HL-60 (cell line): Measurements from ENCODE around the gene MSH3.
"Not testable (repeated sequence)": the region's sequence is repeated elsewhere in the genome, so short reads cannot be mapped to it uniquely, and the experiment has no call there.

Source experiments
- DNase-seq, 2 experiments: peaks; one replicate each; pipeline ENCODE4 v3.0.0-alpha.2; 2010 to 2020; ENCODE audit warnings: low read depth in 1 of 2, low spot score in 1 of 2
- H3K27ac ChIP-seq: fragments of 250-450 bp; sonication (Bioruptor Pico); replicated peaks from 2 replicates; pipeline ENCODE4 v1.5.1; 2020; ENCODE audit warnings: mild to moderate bottlenecking, moderate library complexity
- H3K27me3 ChIP-seq: fragments of 250-450 bp; sonication (Bioruptor Pico); 2 replicates; pipeline ENCODE4 v1.5.1; 2021; ENCODE audit warnings: mild to moderate bottlenecking, moderate library complexity; ENCODE audit not compliant: insufficient read depth, poor library complexity, severe bottlenecking
- H3K4me3 ChIP-seq: replicated peaks from 2 replicates; pipeline ENCODE4 v1.5.1; 2011; ENCODE audit warnings: mild to moderate bottlenecking, control low read depth, low read length; ENCODE audit not compliant: insufficient read depth
- CTCF ChIP-seq: IDR thresholded peaks from one replicate; pipeline ENCODE4 v1.5.1; 2011; ENCODE audit warnings: low read length, control low read depth, inconsistent platforms; ENCODE audit not compliant: insufficient read depth
- GABPA ChIP-seq: IDR thresholded peaks from 2 replicates; pipeline ENCODE4 v1.6.1; 2012; ENCODE audit warnings: low read depth
- POLR2AphosphoS5 ChIP-seq: IDR thresholded peaks from 2 replicates; pipeline ENCODE4 v1.6.1; 2012; ENCODE audit warnings: low read depth
- REST ChIP-seq: IDR thresholded peaks from 2 replicates; pipeline ENCODE4 v1.6.1; 2012; ENCODE audit warnings: low read depth; ENCODE audit not compliant: insufficient replicate concordance
- SPI1 ChIP-seq: IDR thresholded peaks from 2 replicates; pipeline ENCODE4 v1.6.1; 2012; ENCODE audit warnings: low read depth, mild to moderate bottlenecking, borderline replicate concordance

MSH3 gene

GRCh38 chr5:80739057-80739456, 84.6 kb downstream of the MSH3 start:
- no peak overlapping the region for H3K4me3 ChIP-seq
- no peak for DNase-seq
- H3K27ac ChIP-seq: no peak overlapping the region
- TF ChIP-seq SPI1: no peak
- TF ChIP-seq REST: no peak
- TF ChIP-seq GABPA: no peak
- TF ChIP-seq POLR2AphosphoS5: no peak
- no peak for TF ChIP-seq CTCF
- H3K27me3 ChIP-seq: no peaks in the 10 kb centered on the region

DNA sequence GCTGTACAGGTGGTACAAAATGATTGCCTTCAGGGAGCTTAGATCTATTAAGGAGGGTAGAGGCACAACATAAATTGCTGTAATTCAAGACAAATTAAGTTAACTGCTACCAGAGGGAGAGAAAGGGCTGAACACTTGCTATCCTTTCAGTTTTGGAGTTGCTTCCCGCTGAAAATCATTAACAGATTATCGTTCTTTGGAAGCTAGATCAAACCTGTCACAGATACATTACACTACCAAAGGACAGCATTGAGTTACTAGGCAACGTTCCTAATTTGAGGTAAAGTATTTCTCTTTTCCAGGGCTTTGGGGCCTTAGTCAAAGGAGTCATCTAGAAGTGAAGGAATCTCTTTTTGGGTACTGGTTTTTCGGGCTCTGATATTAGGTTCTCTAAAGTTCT, 85.0 kb downstream of the MSH3 start:
- DNase-seq: no peak
- no peaks in the 10 kb centered on the region for H3K27me3 ChIP-seq
- no peak overlapping the region for H3K4me3 ChIP-seq
- TF ChIP-seq POLR2AphosphoS5 (no peak), GABPA (no peak), REST (no peak), SPI1 (no peak), CTCF (no peak)
- H3K27ac ChIP-seq: no peak overlapping the region

DNA sequence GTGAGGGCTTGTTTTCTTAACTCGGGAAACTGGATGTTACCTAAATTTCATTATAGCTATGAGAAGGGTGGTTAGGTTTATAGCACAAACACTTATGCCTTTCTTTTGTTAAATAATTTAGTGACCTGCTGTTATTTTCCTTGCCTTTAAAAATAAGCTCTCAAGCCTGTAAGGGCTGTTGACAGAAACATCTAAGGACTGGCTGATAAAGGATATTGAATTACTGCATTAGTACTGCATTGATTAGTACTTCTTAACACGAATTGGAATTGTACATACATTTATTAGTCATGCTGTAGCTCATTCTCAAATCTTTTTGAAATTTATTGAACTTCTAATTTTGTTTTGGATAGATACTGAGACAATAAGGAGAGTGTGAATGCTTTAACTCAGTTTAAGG, 85.4 kb downstream of the MSH3 start:
- DNase-seq: no peak
- Histone ChIP-seq H3K27ac (no peak overlapping the region), H3K27me3 (no peaks in the 10 kb centered on the region), H3K4me3 (no peak overlapping the region)
- TF ChIP-seq CTCF (no peak), GABPA (no peak), REST (no peak), SPI1 (no peak), POLR2AphosphoS5 (no peak)

- not testable (repeated sequence) for H3K27ac ChIP-seq, H3K27me3 ChIP-seq, DNase-seq, H3K4me3 ChIP-seq
Measured at GRCh38 chr5:80740488-80740887, 86.0 kb downstream of the MSH3 start.
